Neural crest cell (in vitro differentiated cells): ENCODE data around the gene CNTROB. TPM values are rescaled to one million over a fixed set of nuclear protein-coding genes. Genes with fewer than 3 reads are reported as not detected.
A peak's percentile ranks its signal among the peaks of the same experiment; 100 is the strongest.

ENCODE experiments used
- DNase-seq: peaks from one replicate; pipeline ENCODE4 v3.0.0; 2021; ENCODE audit warnings: low read depth, mixed read lengths, low spot score
- H3K27ac Mint-ChIP-seq: one replicate; pipeline ENCODE4 v1.8.0; 2021; ENCODE audit warnings: mild to moderate bottlenecking, mixed read lengths; ENCODE audit not compliant: unreplicated experiment
- H3K27me3 Mint-ChIP-seq: 2 replicates; pipeline ENCODE4 v1.8.0; 2021; ENCODE audit warnings: low read depth, mild to moderate bottlenecking, mixed read lengths
- H3K36me3 Mint-ChIP-seq: 2 replicates; pipeline ENCODE4 v1.8.0; 2021; ENCODE audit warnings: low read depth, mild to moderate bottlenecking, mixed read lengths
- H3K4me1 Mint-ChIP-seq: 2 replicates; pipeline ENCODE4 v1.8.0; 2021; ENCODE audit warnings: mixed read lengths
- H3K4me3 Mint-ChIP-seq: one replicate; pipeline ENCODE4 v1.8.0; 2021; ENCODE audit warnings: mild to moderate bottlenecking, mixed read lengths
- H3K9me3 Mint-ChIP-seq: 2 replicates; pipeline ENCODE4 v1.8.0; 2021; ENCODE audit warnings: mixed read lengths
- CTCF ChIP-seq: fragments of 200-600 bp; sonication (generic); conservative IDR thresholded peaks from 2 replicates; pipeline ENCODE4 v1.5.0; 2021; ENCODE audit warnings: antibody characterized with exemption, mild to moderate bottlenecking
- total RNA-seq: library from RNA; stranded (reverse); gene quantifications from 2 replicates; pipeline ENCODE4 v1.2.1, GENCODE V29; 2021

Gene CNTROB
- total RNA-seq, 1 donor from 2014 or later: 58.3 TPM

- Mint-ChIP-seq H3K27me3 (no peaks in the 10 kb centered on the region), H3K9me3 (no peaks in the 10 kb centered on the region), H3K4me1 (no peaks in the 10 kb centered on the region), H3K27ac (no peak overlapping the region), H3K36me3 (peaks cover 8% of the 10 kb centered on the region), H3K4me3 (no peak overlapping the region)
- DNase-seq: peak; percentile 56
- TF ChIP-seq CTCF: no peak
These were observed 46.4 kb upstream of the CNTROB start for GRCh38 chr17:7885367-7886226.

- Mint-ChIP-seq H3K27ac (no peak overlapping the region), H3K4me3 (no peak overlapping the region), H3K36me3 (peaks cover 8% of the 10 kb centered on the region), H3K4me1 (no peaks in the 10 kb centered on the region), H3K27me3 (no peaks in the 10 kb centered on the region), H3K9me3 (no peaks in the 10 kb centered on the region)
- no peak for TF ChIP-seq CTCF
- peak; percentile 22 for DNase-seq
These were observed 45.6 kb upstream of the CNTROB start for GRCh38 chr17:7886227-7887037.

GRCh38 chr17:7887038-7887481 is 44.9 kb upstream of the CNTROB start:
- TF ChIP-seq CTCF: no peak
- no peaks in the 10 kb centered on the region for H3K4me1 Mint-ChIP-seq
- no peak overlapping the region for H3K27ac Mint-ChIP-seq
- no peaks in the 10 kb centered on the region for H3K27me3 Mint-ChIP-seq
- no peaks in the 10 kb centered on the region for H3K9me3 Mint-ChIP-seq
- DNase-seq: no peak
- no peak overlapping the region for H3K4me3 Mint-ChIP-seq
- H3K36me3 Mint-ChIP-seq: peaks cover 8% of the 10 kb centered on the region

GRCh38 chr17:7887482-7888183 is 44.4 kb upstream of the CNTROB start:
- Mint-ChIP-seq H3K9me3 (no peaks in the 10 kb centered on the region), H3K27me3 (no peaks in the 10 kb centered on the region), H3K27ac (no peak overlapping the region), H3K4me1 (no peaks in the 10 kb centered on the region), H3K4me3 (no peak overlapping the region), H3K36me3 (peaks cover 8% of the 10 kb centered on the region)
- peak; percentile 69 for DNase-seq
- no peak for TF ChIP-seq CTCF

GRCh38 chr17:7888184-7888920 is 43.7 kb upstream of the CNTROB start, which contains the start of gene CHD3:
TSS of gene CHD3 (plus strand) at chr17:7888789. CDS start at chr17:7889001, 212 bp downstream.
- DNase-seq: no peak
- Mint-ChIP-seq H3K9me3 (no peaks in the 10 kb centered on the region), H3K27me3 (no peaks in the 10 kb centered on the region), H3K36me3 (peaks cover 8% of the 10 kb centered on the region), H3K4me1 (no peaks in the 10 kb centered on the region), H3K27ac (no peak within 1 kb of the TSS), H3K4me3 (no peak within 1 kb of the TSS)
- TF ChIP-seq CTCF: no peak
